Kidney epithelial cell (primary cell): ENCODE results near the gene OPN4. TPM values are rescaled to one million over a fixed set of nuclear protein-coding genes. Genes with fewer than 3 reads are reported as not detected.

Experiments used
- DNase-seq: peaks from one replicate; pipeline ENCODE4 v3.0.0-alpha.2; 2010; ENCODE audit warnings: low read depth
- H3K27me3 ChIP-seq: 2 replicates; pipeline ENCODE4 v1.6.0; 2011; ENCODE audit warnings: low read length; ENCODE audit not compliant: control insufficient read depth, insufficient read depth
- H3K36me3 ChIP-seq: 2 replicates; pipeline ENCODE4 v1.5.1; 2011; ENCODE audit warnings: low read length; ENCODE audit not compliant: control insufficient read depth, insufficient read depth
- H3K4me3 ChIP-seq: 2 replicates; pipeline ENCODE4 v1.5.1; 2011; ENCODE audit warnings: low read depth, mild to moderate bottlenecking, control low read depth, low read length
- total RNA-seq: library from RNA; depleted of rRNA; stranded (reverse); fragments of >200 nt; gene quantifications from 2 replicates; pipeline ENCODE4 v1.2.3, GENCODE V29; 2015
- TF ChIP-seq, protein P1 (sequence below): IDR thresholded peaks from 2 replicates; pipeline ENCODE4 v1.5.1; 2011; ENCODE audit warnings: mild to moderate bottlenecking, moderate library complexity, low read length, control low read depth, inconsistent platforms; ENCODE audit not compliant: insufficient read depth, poor library complexity, severe bottlenecking

Gene OPN4
- total RNA-seq, 1 donor from 2014 or later, result not detected

DNA sequence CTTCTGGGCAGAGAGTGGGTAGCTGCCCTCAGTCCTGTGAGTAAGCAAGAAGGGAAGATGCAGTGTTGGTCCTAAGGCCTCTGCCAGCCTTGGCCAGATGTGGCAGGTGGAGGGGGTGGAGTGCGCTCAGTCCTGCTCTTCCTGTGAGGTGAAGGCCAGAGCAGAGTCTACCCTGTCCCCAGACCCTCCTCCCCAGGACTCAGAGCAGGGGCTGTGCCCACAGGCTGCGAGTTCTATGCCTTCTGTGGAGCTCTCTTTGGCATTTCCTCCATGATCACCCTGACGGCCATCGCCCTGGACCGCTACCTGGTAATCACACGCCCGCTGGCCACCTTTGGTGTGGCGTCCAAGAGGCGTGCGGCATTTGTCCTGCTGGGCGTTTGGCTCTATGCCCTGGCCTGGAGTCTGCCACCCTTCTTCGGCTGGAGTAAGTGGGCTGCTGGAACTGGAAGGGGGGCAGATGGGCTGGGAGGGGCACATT lies 4.0 kb downstream of the OPN4 start:
- no peak for DNase-seq
- H3K27me3 ChIP-seq, result peaks cover 5% of the 10 kb centered on the region
- TF ChIP-seq, protein P1, sequence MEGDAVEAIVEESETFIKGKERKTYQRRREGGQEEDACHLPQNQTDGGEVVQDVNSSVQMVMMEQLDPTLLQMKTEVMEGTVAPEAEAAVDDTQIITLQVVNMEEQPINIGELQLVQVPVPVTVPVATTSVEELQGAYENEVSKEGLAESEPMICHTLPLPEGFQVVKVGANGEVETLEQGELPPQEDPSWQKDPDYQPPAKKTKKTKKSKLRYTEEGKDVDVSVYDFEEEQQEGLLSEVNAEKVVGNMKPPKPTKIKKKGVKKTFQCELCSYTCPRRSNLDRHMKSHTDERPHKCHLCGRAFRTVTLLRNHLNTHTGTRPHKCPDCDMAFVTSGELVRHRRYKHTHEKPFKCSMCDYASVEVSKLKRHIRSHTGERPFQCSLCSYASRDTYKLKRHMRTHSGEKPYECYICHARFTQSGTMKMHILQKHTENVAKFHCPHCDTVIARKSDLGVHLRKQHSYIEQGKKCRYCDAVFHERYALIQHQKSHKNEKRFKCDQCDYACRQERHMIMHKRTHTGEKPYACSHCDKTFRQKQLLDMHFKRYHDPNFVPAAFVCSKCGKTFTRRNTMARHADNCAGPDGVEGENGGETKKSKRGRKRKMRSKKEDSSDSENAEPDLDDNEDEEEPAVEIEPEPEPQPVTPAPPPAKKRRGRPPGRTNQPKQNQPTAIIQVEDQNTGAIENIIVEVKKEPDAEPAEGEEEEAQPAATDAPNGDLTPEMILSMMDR, result no peak
- no peaks in the 10 kb centered on the region for H3K36me3 ChIP-seq
- no peak overlapping the region for H3K4me3 ChIP-seq

DNA sequence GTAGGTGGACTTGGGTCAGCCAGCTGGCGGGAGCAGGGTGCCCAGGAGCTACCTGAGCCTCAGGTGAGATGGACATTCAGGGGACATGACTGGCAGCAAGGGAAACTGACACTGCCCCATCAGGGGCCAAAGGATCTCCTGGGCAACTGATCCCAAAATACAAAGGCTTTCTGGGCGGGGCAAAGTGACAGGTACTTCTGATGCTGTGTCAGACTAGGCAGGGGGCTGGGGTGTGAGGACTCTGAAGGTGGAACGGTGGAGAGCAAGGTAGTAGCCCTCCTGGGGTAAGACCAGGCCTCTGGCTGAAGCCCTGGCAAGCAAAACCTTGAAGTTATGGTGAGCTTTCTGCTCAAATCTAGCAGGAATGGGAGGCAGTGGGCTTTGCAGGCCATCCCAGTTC lies 4.4 kb downstream of the OPN4 start:
- Histone ChIP-seq H3K36me3 (no peaks in the 10 kb centered on the region), H3K4me3 (no peak overlapping the region), H3K27me3 (peaks cover 5% of the 10 kb centered on the region)
- no peak for DNase-seq
- TF ChIP-seq, protein P1, result no peak

DNA sequence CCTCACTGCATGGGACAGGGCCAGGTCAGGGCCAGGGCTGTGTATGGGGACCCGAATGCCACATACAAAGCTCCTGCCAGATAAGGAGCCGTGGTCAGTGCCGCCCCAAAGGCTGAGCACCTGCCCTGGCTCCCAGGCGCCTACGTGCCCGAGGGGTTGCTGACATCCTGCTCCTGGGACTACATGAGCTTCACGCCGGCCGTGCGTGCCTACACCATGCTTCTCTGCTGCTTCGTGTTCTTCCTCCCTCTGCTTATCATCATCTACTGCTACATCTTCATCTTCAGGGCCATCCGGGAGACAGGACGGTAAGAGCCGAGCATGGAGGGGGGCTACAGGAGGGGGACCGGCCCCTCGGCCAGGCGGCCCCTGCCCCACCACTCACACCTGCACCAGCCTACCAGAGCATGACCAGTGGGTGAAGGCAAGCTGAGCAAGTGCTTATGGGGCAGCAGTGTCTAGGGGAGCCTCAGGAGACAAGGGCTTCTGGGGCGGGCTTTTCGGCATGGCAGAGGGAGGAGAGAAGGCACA lies 4.9 kb downstream of the OPN4 start:
- TF ChIP-seq, protein P1, result no peak
- Histone ChIP-seq H3K4me3 (no peak overlapping the region), H3K27me3 (peaks cover 5% of the 10 kb centered on the region), H3K36me3 (no peaks in the 10 kb centered on the region)
- DNase-seq, result no peak

DNA sequence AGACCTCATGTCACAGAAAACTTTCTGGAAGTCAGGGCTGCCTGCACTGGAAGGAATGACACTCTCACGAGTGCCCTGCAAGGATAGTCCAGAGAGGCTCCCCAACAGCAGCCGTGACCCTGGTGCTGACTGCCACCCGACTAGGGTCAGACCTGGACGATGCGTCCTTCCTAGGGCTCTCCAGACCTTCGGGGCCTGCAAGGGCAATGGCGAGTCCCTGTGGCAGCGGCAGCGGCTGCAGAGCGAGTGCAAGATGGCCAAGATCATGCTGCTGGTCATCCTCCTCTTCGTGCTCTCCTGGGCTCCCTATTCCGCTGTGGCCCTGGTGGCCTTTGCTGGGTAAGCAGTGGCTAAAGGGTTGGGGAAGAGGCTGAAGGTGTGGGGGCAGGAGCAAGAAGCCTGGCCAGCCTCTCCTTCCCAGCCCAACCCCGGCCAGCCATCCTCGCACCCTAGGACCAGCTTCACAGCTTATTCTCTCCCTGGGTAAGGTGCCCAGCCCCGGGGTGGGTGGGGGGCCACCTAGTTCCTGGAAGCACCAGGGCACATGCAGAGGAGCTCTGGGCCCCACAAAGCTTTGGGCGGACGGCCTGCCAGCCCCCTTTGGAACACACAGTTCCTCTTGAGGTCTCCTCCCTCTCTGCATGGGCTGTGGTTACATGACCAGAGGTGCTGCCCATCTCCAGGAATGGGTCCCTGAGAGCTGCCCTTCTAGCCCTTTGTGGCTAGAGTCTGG lies 5.5 kb downstream of the OPN4 start:
- peaks cover 4% of the 10 kb centered on the region for H3K27me3 ChIP-seq
- TF ChIP-seq, protein P1, result no peak
- no peaks in the 10 kb centered on the region for H3K36me3 ChIP-seq
- no peak overlapping the region for H3K4me3 ChIP-seq
- no peak for DNase-seq

DNA sequence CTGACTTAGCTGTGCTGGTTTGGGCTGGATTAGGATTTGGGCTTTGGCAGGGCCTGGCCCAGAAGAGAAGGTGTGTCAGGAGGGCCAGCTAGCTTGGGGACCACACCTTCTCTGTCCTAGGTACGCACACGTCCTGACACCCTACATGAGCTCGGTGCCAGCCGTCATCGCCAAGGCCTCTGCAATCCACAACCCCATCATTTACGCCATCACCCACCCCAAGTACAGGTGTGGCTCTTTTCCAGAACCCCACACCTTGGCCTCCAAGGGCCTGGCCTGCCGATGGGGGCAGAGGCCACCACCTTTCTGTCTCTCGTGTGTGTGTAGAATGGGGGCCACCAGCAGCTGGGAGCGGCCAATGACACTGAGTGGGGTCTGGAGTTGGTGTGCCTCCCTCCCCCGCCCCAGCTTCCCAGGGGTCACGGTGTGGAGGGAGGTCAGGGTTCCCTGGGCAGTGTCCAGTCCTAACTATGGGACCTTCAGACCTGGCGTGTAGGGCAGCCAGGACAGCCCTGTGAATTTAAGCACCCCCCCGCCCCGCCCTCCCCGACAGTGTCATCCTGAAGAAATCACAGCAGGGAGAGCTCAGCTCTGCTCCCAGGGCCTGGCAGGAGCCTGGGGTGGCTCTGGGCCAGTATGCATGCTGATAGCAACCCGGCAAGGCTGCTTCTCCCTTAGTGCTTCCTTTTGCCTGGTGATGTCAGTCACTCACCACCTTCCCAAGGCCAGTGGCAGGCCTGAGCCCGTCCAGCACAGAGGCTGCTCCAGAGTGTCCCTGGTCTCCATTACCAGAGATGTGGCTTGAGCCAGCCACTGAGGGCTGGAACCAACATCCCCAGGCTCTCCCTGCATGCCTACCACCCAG lies 7.0 kb downstream of the OPN4 start:
- Histone ChIP-seq H3K4me3 (no peak overlapping the region), H3K27me3 (peaks cover 7% of the 10 kb centered on the region), H3K36me3 (no peaks in the 10 kb centered on the region)
- TF ChIP-seq, protein P1, result no peak
- no peak for DNase-seq
